Suprapubic skin (tissue), 4 donors: ENCODE measurements around the gene MGAT5. TPM values are rescaled to one million over a fixed set of nuclear protein-coding genes. Genes with fewer than 3 reads are reported as not detected.

Source experiments
- DNase-seq, 2 donors: peaks; one replicate each; pipeline ENCODE4 v3.0.0-alpha.2; 2019; ENCODE audit warnings: low spot score in 2 of 2
- H3K27ac ChIP-seq: fragments of 200-600 bp; sonication (generic); one replicate; pipeline ENCODE4 v1.5.1; 2019
- H3K27me3 ChIP-seq: fragments of 200-600 bp; sonication (generic); one replicate; pipeline ENCODE4 v1.5.1; 2019
- H3K36me3 ChIP-seq: fragments of 200-600 bp; sonication (generic); one replicate; pipeline ENCODE4 v1.5.1; 2019
- H3K4me1 ChIP-seq: fragments of 200-600 bp; sonication (generic); one replicate; pipeline ENCODE4 v1.5.1; 2019
- H3K4me3 ChIP-seq: fragments of 200-600 bp; sonication (generic); one replicate; pipeline ENCODE4 v1.5.1; 2019; ENCODE audit warnings: mild to moderate bottlenecking
- H3K9me3 ChIP-seq: fragments of 200-600 bp; sonication (generic); one replicate; pipeline ENCODE4 v1.5.1; 2019
- EP300 ChIP-seq: sonication (generic); formaldehyde crosslinking; IDR thresholded peaks from one replicate; pipeline ENCODE4 v1.6.1; 2017; ENCODE audit warnings: antibody characterized with exemption
- POLR2A ChIP-seq, 2 donors: fragments of 450-650 bp; IDR thresholded peaks; one replicate each; pipeline ENCODE4 v1.6.1; 2017; ENCODE audit warnings: antibody characterized with exemption in 2 of 2, mild to moderate bottlenecking in 2 of 2, moderate library complexity in 2 of 2
- POLR2AphosphoS5 ChIP-seq, 3 donors: sonication (generic); formaldehyde crosslinking; IDR thresholded peaks; one replicate each; pipeline ENCODE4 v1.6.1; 2017; ENCODE audit warnings: antibody characterized with exemption in 3 of 3
- WGBS: methylation state at CpG from one replicate; pipeline ENCODE4 v1.1.5; 2018; 5-methylcytosine and 5-hydroxymethylcytosine counted together
- total RNA-seq, 4 donors: library from RNA; depleted of rRNA; stranded (reverse); fragments of >200 nt; gene quantifications; one replicate each; pipeline ENCODE4 v1.1.0, GENCODE V29; 2016
- TF ChIP-seq, protein P1 (sequence below), 2 donors: fragments of 200-600 bp in 1 of 2; fragments of 450-650 bp in 1 of 2; sonication (generic) in 1 of 2; IDR thresholded peaks; one replicate each; pipeline ENCODE4 v1.5.1; 2016 to 2019; ENCODE audit warnings: antibody characterized with exemption in 2 of 2, mild to moderate bottlenecking in 1 of 2, moderate library complexity in 1 of 2

The MGAT5 gene
- total RNA-seq, 4 donors from 2014 or later = 16.9 to 42.1 (median 32.9) TPM

DNA sequence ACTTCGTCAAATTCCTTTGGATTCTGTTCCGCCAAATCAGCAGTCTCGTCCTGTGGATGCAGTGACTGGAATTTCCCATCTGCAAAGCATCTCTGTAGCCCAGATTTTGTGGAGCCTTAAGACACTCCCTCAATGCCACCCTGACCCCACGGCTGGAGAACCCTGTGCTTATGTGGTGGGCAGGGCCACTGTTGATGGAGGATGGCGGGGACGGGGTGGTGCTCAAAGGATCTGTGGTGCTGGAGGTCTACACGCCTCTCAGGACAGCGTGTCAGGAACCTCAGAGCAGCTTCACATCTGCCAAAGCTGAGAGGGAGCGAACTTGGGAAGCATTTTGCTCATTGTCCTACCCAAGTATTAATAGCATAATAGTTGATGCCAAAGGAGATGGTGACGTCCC is 200.1 kb downstream of the MGAT5 start:
- peak; percentile 17 to 66 for DNase-seq

DNA sequence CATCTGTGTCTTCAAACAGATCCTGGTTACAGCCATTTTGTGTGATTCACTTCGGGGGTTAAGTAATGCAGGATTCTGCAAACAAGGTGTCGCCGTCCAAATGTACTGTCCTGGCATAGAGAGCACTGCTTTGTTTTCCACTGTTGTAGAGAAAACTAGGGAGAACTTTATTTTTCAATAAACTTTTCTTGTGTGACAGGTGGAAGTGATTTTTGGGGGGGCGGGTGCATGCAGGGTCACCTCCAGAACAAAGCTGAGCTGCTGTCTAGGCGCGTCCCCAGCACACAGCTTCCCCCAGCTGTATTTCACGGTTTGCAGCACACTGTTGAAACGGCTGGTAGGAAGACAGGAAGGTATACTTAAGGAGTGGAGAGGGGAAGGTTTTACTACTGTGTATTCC is 200.6 kb downstream of the MGAT5 start:
- H3K9me3 ChIP-seq = no peaks in the 10 kb centered on the region
- DNase-seq = peak in 1 of 2 donors; percentile 21
- no peaks in the 10 kb centered on the region for H3K4me1 ChIP-seq
- TF ChIP-seq POLR2AphosphoS5 (IDR thresholded peaks at IDR 0.05) = no peak
- TF ChIP-seq EP300 = no peak
- TF ChIP-seq, protein P1, sequence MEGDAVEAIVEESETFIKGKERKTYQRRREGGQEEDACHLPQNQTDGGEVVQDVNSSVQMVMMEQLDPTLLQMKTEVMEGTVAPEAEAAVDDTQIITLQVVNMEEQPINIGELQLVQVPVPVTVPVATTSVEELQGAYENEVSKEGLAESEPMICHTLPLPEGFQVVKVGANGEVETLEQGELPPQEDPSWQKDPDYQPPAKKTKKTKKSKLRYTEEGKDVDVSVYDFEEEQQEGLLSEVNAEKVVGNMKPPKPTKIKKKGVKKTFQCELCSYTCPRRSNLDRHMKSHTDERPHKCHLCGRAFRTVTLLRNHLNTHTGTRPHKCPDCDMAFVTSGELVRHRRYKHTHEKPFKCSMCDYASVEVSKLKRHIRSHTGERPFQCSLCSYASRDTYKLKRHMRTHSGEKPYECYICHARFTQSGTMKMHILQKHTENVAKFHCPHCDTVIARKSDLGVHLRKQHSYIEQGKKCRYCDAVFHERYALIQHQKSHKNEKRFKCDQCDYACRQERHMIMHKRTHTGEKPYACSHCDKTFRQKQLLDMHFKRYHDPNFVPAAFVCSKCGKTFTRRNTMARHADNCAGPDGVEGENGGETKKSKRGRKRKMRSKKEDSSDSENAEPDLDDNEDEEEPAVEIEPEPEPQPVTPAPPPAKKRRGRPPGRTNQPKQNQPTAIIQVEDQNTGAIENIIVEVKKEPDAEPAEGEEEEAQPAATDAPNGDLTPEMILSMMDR (IDR thresholded peaks at IDR 0.05) = no peak
- no peak for TF ChIP-seq POLR2A (IDR thresholded peaks at IDR 0.05)
- H3K27ac ChIP-seq = no peak overlapping the region
- no peak overlapping the region for H3K4me3 ChIP-seq
- peaks cover 15% of the 10 kb centered on the region for H3K36me3 ChIP-seq
- 71% methylated on average over 8 of the region's 8 CpGs for WGBS
- no peaks in the 10 kb centered on the region for H3K27me3 ChIP-seq

More for the DNA sequence above, 200.1 kb downstream of the MGAT5 start:
- no peaks in the 10 kb centered on the region for H3K9me3 ChIP-seq
- TF ChIP-seq, protein P1 (IDR thresholded peaks at IDR 0.05) = no peak
- TF ChIP-seq EP300 = no peak
- TF ChIP-seq POLR2AphosphoS5 (IDR thresholded peaks at IDR 0.05) = no peak
- TF ChIP-seq POLR2A (IDR thresholded peaks at IDR 0.05) = no peak
- WGBS = 87% methylated on average over 10 of the region's 10 CpGs
- H3K27ac ChIP-seq = no peak overlapping the region
- H3K4me3 ChIP-seq = no peak overlapping the region
- H3K36me3 ChIP-seq = peaks cover 19% of the 10 kb centered on the region
- no peaks in the 10 kb centered on the region for H3K27me3 ChIP-seq
- no peaks in the 10 kb centered on the region for H3K4me1 ChIP-seq

DNA sequence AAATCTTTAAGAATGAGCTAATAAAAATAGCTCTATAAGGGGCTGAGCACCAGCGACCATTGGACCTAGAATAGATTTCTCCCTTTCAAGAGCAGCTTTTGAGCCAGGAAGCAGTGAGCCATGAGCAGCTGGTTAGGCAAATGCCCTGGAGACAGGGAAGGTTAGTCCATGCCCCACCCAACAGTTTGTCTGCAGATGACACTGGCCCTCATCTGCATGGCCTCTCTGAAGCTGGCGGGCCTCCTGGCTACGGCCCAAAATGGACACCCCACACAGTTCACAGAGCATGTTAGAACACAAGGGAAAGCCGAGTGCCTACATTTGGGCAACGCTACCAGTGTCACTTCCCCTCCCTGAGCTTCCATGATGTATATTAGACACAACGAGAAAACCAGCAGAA is 201.1 kb downstream of the MGAT5 start:
- WGBS = 61% methylated on average over 6 of the region's 6 CpGs
- TF ChIP-seq EP300 = no peak
- no peak for TF ChIP-seq POLR2A (IDR thresholded peaks at IDR 0.05)
- TF ChIP-seq, protein P1 (IDR thresholded peaks at IDR 0.05) = no peak
- no peak for TF ChIP-seq POLR2AphosphoS5 (IDR thresholded peaks at IDR 0.05)
- H3K27me3 ChIP-seq = no peaks in the 10 kb centered on the region
- DNase-seq = peak; percentile 31 to 58
- no peak overlapping the region for H3K27ac ChIP-seq
- no peaks in the 10 kb centered on the region for H3K4me1 ChIP-seq
- no peak overlapping the region for H3K4me3 ChIP-seq
- H3K9me3 ChIP-seq = no peaks in the 10 kb centered on the region
- H3K36me3 ChIP-seq = peaks cover 10% of the 10 kb centered on the region

DNA sequence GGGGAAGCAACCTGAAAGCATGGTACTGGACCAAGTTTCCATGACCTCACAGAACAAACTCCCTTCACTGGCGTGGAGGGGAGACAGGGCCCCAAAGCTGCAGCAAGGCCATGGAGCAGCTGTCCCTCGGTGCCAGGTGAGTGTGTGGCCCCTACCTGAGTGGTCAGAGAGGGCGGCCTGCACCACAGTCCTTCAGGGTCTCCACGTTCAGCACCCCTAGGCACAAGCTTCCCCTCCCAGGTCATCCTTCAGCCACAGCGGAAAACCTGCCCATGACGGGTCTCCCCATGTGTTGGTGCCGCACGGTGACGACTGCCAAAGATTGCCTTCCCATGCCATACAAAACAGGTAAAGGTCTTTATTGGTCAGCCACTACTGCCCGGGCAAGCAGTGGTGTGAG is 201.6 kb downstream of the MGAT5 start:
- peak; percentile 44 to 58 for DNase-seq

DNA sequence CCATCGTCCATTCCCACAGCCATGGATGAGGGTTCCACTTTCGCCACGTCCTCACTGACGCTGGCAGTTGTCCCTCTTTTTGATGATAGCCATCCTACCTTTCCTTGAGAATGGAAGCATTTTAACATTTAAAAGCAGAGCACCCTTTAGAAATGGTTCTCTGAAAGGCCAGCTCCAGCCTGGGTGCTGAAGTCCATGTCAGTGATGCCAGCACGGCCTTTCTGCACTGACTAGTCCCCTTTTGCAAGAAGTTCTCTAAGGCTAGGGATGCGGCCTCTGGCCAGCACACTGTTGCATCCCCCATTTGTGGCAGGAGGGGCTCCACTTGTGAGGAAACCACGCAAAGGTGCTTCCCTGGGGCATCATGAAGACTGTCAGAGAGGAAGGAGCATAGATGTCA is 203.5 kb downstream of the MGAT5 start:
- Histone ChIP-seq H3K27ac (no peak overlapping the region), H3K4me1 (peaks cover 6% of the 10 kb centered on the region), H3K9me3 (no peaks in the 10 kb centered on the region), H3K27me3 (no peaks in the 10 kb centered on the region), H3K4me3 (no peak overlapping the region), H3K36me3 (peaks cover under 1% of the 10 kb centered on the region)
- 92% methylated on average over 7 of the region's 7 CpGs for WGBS
- DNase-seq = peak; percentile 36 to 70
- TF ChIP-seq, protein P1 (IDR thresholded peaks at IDR 0.05) = no peak
- TF ChIP-seq POLR2A (IDR thresholded peaks at IDR 0.05) (no peak), POLR2AphosphoS5 (IDR thresholded peaks at IDR 0.05) (no peak), EP300 (no peak)

More for the DNA sequence above, 201.6 kb downstream of the MGAT5 start:
- 92% methylated on average over 2 of the region's 10 CpGs for WGBS
- Histone ChIP-seq H3K27me3 (no peaks in the 10 kb centered on the region), H3K36me3 (peaks cover 6% of the 10 kb centered on the region), H3K27ac (no peak overlapping the region), H3K9me3 (no peaks in the 10 kb centered on the region), H3K4me1 (no peaks in the 10 kb centered on the region), H3K4me3 (no peak overlapping the region)
- TF ChIP-seq, protein P1 (IDR thresholded peaks at IDR 0.05) = no peak
- no peak for TF ChIP-seq POLR2AphosphoS5 (IDR thresholded peaks at IDR 0.05)
- no peak for TF ChIP-seq POLR2A (IDR thresholded peaks at IDR 0.05)
- TF ChIP-seq EP300 = no peak
